ENCODE measurements around the gene KIAA1671. TPM values are rescaled to one million over a fixed set of nuclear protein-coding genes. Genes with fewer than 3 reads are reported as not detected.

Gene KIAA1671
- total RNA-seq, 8 experiments from 2014 or later: 4.2 to 27.9 (median 10.2) TPM

GRCh38 chr22:25146906-25147641 is 194.6 kb downstream of the KIAA1671 start:
- in situ Hi-C loops (cut with MboI; ENCODE audit: low pct_unique_long_range_greater_than_20kb in 2 of 9, low sequenced_read_pairs in 9 of 9, unreplicated experiment in 9 of 9): no loop called here
- ATAC-seq (replicated peaks in 6 of 8): no peak
- Histone ChIP-seq H3K4me1 (replicated peaks in 1 of 2) (peaks cover 4 to 10% of the 10 kb centered on the region in 2 donors), H3K27ac (no peak overlapping the region), H3K4me3 (no peak overlapping the region)
- WGBS, 10 experiments: 0 to 94% (median 38%) methylated on average over 1 to 3 of the region's 4 CpGs; no CpG with 5 or more reads in 2 of the 10 experiments

DNA sequence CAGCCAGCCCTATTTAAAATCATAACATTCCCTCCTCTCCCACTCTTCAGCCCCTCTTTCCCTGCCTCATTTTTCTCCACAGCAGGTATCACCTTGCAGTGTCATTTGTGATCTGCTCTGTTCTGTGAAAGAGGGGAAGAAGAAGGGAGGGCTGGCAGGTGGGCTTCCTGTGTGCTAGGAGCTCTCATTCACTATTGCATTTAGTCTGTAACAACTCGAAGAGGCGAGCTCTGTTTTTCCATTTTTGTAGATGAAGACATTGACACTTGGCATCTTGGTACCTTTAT is 195.1 kb downstream of the KIAA1671 start:
- no peak for ATAC-seq (replicated peaks in 6 of 8)
- 0 to 75% (median 34%) methylated on average over 1 to 2 of the region's 2 CpGs; no CpG with 5 or more reads in 6 of the 10 experiments for WGBS, 10 experiments

DNA sequence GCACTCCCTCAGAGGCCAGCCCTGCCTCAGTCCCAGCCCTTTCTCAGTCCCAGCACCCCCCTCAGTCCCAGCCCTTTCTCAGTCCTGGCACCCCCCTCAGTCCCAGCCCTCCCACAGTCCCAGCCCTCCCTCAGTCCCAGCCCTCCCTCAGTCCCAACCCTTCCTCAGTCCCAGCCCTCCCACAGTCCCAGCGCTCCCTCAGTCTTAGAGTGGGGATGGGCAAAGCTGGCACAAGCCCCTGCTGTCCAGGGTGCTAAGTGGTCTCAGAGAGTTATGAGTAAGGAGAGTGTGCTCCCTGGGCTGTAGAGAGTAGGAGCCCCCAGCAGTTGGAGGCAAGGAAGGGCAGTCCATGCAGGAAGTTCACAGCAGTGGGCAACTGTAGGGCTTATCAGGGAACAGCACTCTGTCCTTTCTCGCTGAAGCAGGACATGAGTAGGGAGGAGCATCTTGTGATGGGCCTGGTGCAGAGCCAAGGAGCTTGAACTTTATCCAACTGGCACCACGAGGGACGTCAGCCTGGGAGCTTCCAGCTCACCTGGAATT is 195.7 kb downstream of the KIAA1671 start:
- in situ Hi-C loops (cut with MboI; ENCODE audit: low pct_unique_long_range_greater_than_20kb in 2 of 9, low sequenced_read_pairs in 9 of 9, unreplicated experiment in 9 of 9): no loop called here
- Histone ChIP-seq H3K27ac (no peak overlapping the region), H3K4me1 (replicated peaks in 1 of 2) (peaks cover 0 to 6% of the 10 kb centered on the region in 2 donors), H3K4me3 (no peak overlapping the region)
- 0 to 60% (median 35%) methylated on average over 1 to 2 of the region's 4 CpGs; no CpG with 5 or more reads in 4 of the 10 experiments for WGBS, 10 experiments
- peak; percentile 30 to 76 (median 46) for ATAC-seq (replicated peaks in 6 of 8)

More for the DNA sequence above, 195.1 kb downstream of the KIAA1671 start:
- Histone ChIP-seq H3K4me1 (replicated peaks in 1 of 2) (peaks cover 0 to 6% of the 10 kb centered on the region in 2 donors), H3K27ac (no peak overlapping the region), H3K4me3 (no peak overlapping the region)
- in situ Hi-C loops (cut with MboI; ENCODE audit: low pct_unique_long_range_greater_than_20kb in 2 of 9, low sequenced_read_pairs in 9 of 9, unreplicated experiment in 9 of 9): no loop called here

DNA sequence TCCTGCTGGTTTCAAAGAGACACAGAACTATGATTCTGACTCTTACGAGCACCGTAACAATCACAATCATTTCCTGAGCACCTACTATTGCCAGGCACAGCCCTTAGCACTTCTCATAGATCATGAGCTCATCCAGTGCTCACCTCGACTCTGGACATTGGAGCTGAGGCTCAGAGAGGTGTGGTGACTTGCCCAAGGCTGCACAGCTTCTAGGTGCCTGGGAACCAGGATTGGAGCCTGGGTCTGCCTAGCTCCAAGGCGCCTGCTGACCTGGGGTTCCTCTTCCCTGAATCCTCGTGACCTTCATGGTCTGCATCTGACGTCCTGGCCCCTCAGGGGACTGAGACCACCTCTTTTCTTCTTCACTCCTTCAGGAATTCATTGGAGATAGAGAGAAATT is 196.5 kb downstream of the KIAA1671 start:
- no peak for ATAC-seq (replicated peaks in 6 of 8)
- Histone ChIP-seq H3K4me3 (no peak overlapping the region), H3K27ac (no peak overlapping the region), H3K4me1 (replicated peaks in 1 of 2) (peaks cover 0 to 6% of the 10 kb centered on the region in 2 donors)
- WGBS, 10 experiments: 20 to 100% (median 74%) methylated on average over 1 to 4 of the region's 6 CpGs
- in situ Hi-C loops (cut with MboI; ENCODE audit: low pct_unique_long_range_greater_than_20kb in 2 of 9, low sequenced_read_pairs in 9 of 9, unreplicated experiment in 9 of 9): no loop called here

DNA sequence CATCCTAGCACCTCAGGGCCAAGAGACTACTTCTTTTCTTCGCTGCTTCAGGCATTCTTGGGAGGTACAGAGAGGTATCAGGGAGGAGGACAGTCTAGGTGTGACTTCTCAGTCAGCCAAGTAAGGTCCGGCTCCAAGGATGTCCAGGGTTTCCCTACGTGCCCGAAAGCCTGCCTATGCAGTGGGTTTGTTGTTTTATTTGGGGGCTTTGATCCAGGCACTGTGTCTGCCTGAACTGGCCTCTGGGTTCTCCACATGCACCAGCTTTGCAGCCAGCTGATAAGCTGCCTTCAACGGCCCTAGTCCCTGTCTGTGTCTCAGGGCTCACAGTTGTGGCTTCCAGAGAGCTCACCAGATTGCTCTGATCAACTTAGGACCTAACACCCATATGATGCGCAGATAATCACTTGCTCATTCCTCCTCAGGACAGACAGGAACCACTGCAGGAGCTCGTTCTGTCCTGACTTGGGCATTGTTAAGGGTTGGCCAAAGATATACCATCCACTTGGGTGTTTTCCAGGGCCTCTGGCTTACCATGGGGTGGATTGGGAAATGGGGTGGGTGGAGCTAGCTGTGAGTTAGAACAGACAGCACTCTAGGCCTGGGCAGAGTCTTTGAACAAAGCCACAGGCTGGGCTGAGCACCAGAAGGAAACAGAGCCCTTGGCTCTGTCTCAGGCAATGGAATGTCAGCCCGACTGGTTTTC is 201.6 kb downstream of the KIAA1671 start:
- Histone ChIP-seq H3K4me3 (no peak overlapping the region), H3K27ac (no peak overlapping the region), H3K4me1 (replicated peaks in 1 of 2) (no peaks in the 10 kb centered on the region)
- in situ Hi-C loops (cut with MboI; ENCODE audit: low pct_unique_long_range_greater_than_20kb in 2 of 9, low sequenced_read_pairs in 9 of 9, unreplicated experiment in 9 of 9): no loop called here
- ATAC-seq (replicated peaks in 6 of 8): peak; percentile 19 to 93 (median 70)
- WGBS, 10 experiments: 33 to 100% (median 80%) methylated on average over 1 to 6 of the region's 8 CpGs; no CpG with 5 or more reads in 2 of the 10 experiments

GRCh38 chr22:25154667-25154999 is 202.1 kb downstream of the KIAA1671 start:
- peak in 6 of 8 experiments; percentile 13 to 45 (median 35) for ATAC-seq (replicated peaks in 6 of 8)
- Histone ChIP-seq H3K4me1 (replicated peaks in 1 of 2) (no peaks in the 10 kb centered on the region), H3K27ac (no peak overlapping the region), H3K4me3 (no peak overlapping the region)
- 0 to 20% (median 20%) methylated on average over 1 to 2 of the region's 2 CpGs; no CpG with 5 or more reads in 7 of the 10 experiments for WGBS, 10 experiments
- in situ Hi-C loops (cut with MboI; ENCODE audit: low pct_unique_long_range_greater_than_20kb in 2 of 9, low sequenced_read_pairs in 9 of 9, unreplicated experiment in 9 of 9): no loop called here

DNA sequence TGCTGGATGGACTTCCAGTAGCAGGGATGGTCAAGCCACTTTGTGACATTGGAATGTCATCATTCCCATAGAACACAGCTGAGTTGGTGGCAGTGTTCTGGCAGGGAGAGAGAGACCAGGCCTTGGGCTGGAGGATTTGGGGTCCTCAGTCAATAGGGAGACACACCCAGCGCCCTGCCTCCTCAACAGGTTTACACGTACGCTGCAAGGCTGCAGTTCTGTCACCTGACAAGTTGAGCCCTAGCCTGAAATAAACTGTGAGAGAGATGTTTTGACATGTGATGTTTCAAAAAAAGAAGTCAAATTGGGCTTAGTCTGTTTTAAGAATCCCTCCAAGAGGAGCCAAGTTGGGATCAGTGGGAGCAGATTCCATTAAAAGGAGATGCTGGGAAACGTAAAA is 204.2 kb downstream of the KIAA1671 start:
- Histone ChIP-seq H3K27ac (no peak overlapping the region), H3K4me1 (replicated peaks in 1 of 2) (no peaks in the 10 kb centered on the region), H3K4me3 (no peak overlapping the region)
- no peak for ATAC-seq (replicated peaks in 6 of 8)
- in situ Hi-C loops (cut with MboI; ENCODE audit: low pct_unique_long_range_greater_than_20kb in 2 of 9, low sequenced_read_pairs in 9 of 9, unreplicated experiment in 9 of 9): no loop called here
- 0 to 100% (median 73%) methylated on average over 1 to 4 of the region's 4 CpGs; no CpG with 5 or more reads in 2 of the 10 experiments for WGBS, 10 experiments

GRCh38 chr22:25159028-25159427 is 206.5 kb downstream of the KIAA1671 start:
- peak; percentile 33 to 88 (median 56) for ATAC-seq (replicated peaks in 6 of 8)
- Histone ChIP-seq H3K4me3 (no peak overlapping the region), H3K27ac (no peak overlapping the region), H3K4me1 (replicated peaks in 1 of 2) (no peaks in the 10 kb centered on the region)
- WGBS, 10 experiments: 37 to 83% (median 58%) methylated on average over 1 to 8 of the region's 10 CpGs; no CpG with 5 or more reads in 3 of the 10 experiments
- in situ Hi-C loops (cut with MboI; ENCODE audit: low pct_unique_long_range_greater_than_20kb in 2 of 9, low sequenced_read_pairs in 9 of 9, unreplicated experiment in 9 of 9): no loop called here

DNA sequence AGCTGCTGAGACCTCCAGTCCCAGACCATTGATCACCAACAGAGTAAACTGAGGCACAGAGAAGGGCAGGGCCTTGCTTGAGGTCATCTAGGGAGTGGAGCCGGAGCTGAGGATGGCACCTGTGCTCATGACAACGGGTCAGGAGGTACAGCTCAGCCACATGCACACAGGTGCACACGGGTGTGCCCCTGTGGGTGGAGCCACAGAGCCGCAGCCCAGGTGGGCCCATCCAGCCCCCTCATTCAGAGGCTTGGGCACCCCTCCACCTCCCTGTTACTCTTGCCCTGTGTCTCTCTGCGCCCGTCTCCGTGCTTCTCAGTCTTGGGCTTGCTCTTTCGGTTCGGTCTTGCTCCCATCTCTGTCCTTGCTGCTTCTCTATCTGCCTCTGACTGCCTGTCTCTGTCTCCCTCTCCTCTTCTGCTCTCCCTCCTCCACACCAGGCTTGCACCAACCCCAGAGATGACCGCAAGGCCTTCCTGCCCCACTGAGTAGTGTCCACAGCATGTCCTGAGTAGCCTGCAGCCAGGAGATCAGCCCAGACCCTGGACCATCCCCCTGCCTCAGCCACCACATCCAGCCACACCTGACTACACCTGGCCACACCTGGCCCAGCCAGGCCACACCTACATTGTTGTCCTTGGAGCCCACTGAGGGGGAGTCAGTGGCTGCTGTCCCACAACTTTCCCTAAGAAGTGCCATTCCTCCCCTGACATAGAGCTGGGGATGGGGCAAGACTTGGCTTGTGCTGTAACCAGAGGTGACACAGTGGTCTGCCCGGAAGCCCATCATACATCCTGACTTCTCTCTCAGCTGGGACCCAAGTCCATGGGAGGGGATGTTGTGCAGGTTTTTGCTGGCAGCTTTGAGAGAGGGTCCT is 207.8 kb downstream of the KIAA1671 start:
- Histone ChIP-seq H3K4me3 (no peak overlapping the region), H3K27ac (no peak overlapping the region), H3K4me1 (replicated peaks in 1 of 2) (peaks cover 0 to 4% of the 10 kb centered on the region in 2 donors)
- 62 to 100% (median 80%) methylated on average over 1 to 3 of the region's 11 CpGs; no CpG with 5 or more reads in 4 of the 10 experiments for WGBS, 10 experiments
- in situ Hi-C loops (cut with MboI; ENCODE audit: low pct_unique_long_range_greater_than_20kb in 2 of 9, low sequenced_read_pairs in 9 of 9, unreplicated experiment in 9 of 9): no loop called here
- no peak for ATAC-seq (replicated peaks in 6 of 8)

- 44 to 100% (median 86%) methylated on average over 1 to 12 of the region's 14 CpGs; no CpG with 5 or more reads in 2 of the 10 experiments for WGBS, 10 experiments
- peaks cover 0 to 4% of the 10 kb centered on the region in 2 donors for H3K4me1 ChIP-seq (replicated peaks in 1 of 2)
- H3K27ac ChIP-seq: no peak overlapping the region
- in situ Hi-C loops (cut with MboI; ENCODE audit: low pct_unique_long_range_greater_than_20kb in 2 of 9, low sequenced_read_pairs in 9 of 9, unreplicated experiment in 9 of 9): no loop called here
- no peak for ATAC-seq (replicated peaks in 6 of 8)
- no peak overlapping the region for H3K4me3 ChIP-seq
Observed at GRCh38 chr22:25161017-25161915, 208.8 kb downstream of the KIAA1671 start.

DNA sequence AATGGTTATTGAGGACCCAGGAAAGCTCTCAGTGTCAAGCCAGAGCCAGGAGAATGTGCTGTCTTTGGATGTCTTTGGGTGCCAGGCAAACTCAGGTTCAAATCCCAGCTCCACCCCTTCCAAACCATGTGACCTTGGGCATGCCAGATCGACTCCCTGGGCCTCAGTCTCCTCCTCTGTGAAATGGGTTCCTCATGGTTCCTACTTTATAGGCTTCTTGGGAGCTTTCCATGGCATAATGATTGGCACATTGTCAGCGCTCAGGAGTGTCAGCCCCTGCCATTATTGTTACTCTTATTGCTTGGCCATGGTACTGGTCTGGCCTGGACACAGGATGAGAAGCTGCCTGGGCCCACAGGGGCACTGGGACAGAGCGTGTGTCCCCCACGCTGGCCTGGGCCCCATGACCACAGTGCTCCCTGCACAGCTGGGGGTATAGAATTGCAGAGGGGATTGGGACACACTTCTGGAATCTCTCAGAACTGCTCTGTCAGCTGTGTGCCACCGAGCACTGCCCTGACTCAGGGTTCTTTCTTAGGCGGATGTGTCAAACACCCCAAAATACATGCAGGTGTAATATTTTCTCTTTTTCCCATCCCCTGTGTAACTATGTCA is 209.5 kb downstream of the KIAA1671 start:
- WGBS, 10 experiments: 42 to 100% (median 93%) methylated on average over 1 to 4 of the region's 6 CpGs; no CpG with 5 or more reads in 4 of the 10 experiments
- in situ Hi-C loops (cut with MboI; ENCODE audit: low pct_unique_long_range_greater_than_20kb in 2 of 9, low sequenced_read_pairs in 9 of 9, unreplicated experiment in 9 of 9): no loop called here

More for the DNA sequence above, 209.5 kb downstream of the KIAA1671 start:
- Histone ChIP-seq H3K27ac (no peak overlapping the region), H3K4me3 (no peak overlapping the region), H3K4me1 (replicated peaks in 1 of 2) (peaks cover 0 to 4% of the 10 kb centered on the region in 2 donors)
- no peak for ATAC-seq (replicated peaks in 6 of 8)
